ENCODE data around the gene TRIM44. TPM values are rescaled to one million over a fixed set of nuclear protein-coding genes. Genes with fewer than 3 reads are reported as not detected.
A peak's percentile ranks its signal among the peaks of the same experiment; 100 is the strongest.

Gene TRIM44
- total and polyA plus RNA-seq, 10 donors, result 5.3 to 65.7 (median 48.5) TPM

- WGBS, 5 donors, result 57 to 67% (median 59%) methylated on average over 7 of the region's 7 CpGs
- intact Hi-C loops (cut with DNase I; ENCODE audit: low total_unique reads), result loop anchor here (10.0 kb wide), 2 partner anchors 208 to 508 kb away; no protein-coding TSS in a partner anchor
These were observed 45.3 kb upstream of the TRIM44 start for GRCh38 chr11:35617316-35617686.

GRCh38 chr11:35617687-35618496, 44.7 kb upstream of the TRIM44 start, which contains the start of gene FJX1:
Gene FJX1 (plus strand): TSS chr11:35618460. CDS start chr11:35618637, 177 bp downstream.
- peaks cover 0 to 91% (median 44%) of the 10 kb centered on the region in 7 donors for H3K27me3 ChIP-seq (replicated peaks in 1 of 7)
- peaks cover 9 to 63% (median 37%) of the 10 kb centered on the region in 6 donors for H3K4me1 ChIP-seq
- intact Hi-C loops (cut with DNase I; ENCODE audit: low total_unique reads), result loop anchor here (10.0 kb wide), 2 partner anchors 207 to 507 kb away; no protein-coding TSS in a partner anchor
- peak within 1 kb of the TSS; percentile 32 to 80 (median 62) for H3K4me3 ChIP-seq
- no peaks in the 10 kb centered on the region for H3K36me3 ChIP-seq
- H3K27ac ChIP-seq, result peak within 1 kb of the TSS; percentile 27 to 82 (median 77)
- peak; percentile 78 for DNase-seq
- no peak for TF ChIP-seq CTCF (IDR thresholded peaks at IDR 0.05 in 8 of 11, conservative IDR thresholded peaks at IDR 0.05 in 3 of 11)
- TF ChIP-seq POLR2AphosphoS5 (IDR thresholded peaks at IDR 0.05), result peak; percentile 15 to 57 (median 18)
- no peak for TF ChIP-seq POLR2A (IDR thresholded peaks at IDR 0.05)
- H3K9me3 ChIP-seq, result no peaks in the 10 kb centered on the region
- 2 to 9% (median 3%) methylated on average over 24 to 53 of the region's 57 CpGs for WGBS, 5 donors

More at GRCh38 chr11:35617316-35617686, 45.3 kb upstream of the TRIM44 start:
- TF ChIP-seq CTCF (IDR thresholded peaks at IDR 0.05 in 8 of 11, conservative IDR thresholded peaks at IDR 0.05 in 3 of 11) (no peak), POLR2A (IDR thresholded peaks at IDR 0.05) (no peak), POLR2AphosphoS5 (IDR thresholded peaks at IDR 0.05) (no peak)
- peak overlapping the region in 5 of 8 donors; percentile 55 to 80 (median 62) for H3K4me3 ChIP-seq
- peaks cover 0 to 91% (median 44%) of the 10 kb centered on the region in 7 donors for H3K27me3 ChIP-seq (replicated peaks in 1 of 7)
- no peaks in the 10 kb centered on the region for H3K36me3 ChIP-seq
- DNase-seq, result no peak
- H3K4me1 ChIP-seq, result peaks cover 9 to 59% (median 37%) of the 10 kb centered on the region in 6 donors
- no peaks in the 10 kb centered on the region for H3K9me3 ChIP-seq
- H3K27ac ChIP-seq, result peak overlapping the region in 7 of 8 donors; percentile 39 to 82 (median 78)

GRCh38 chr11:35618497-35619115, 44.0 kb upstream of the TRIM44 start:
- no peak for TF ChIP-seq POLR2A (IDR thresholded peaks at IDR 0.05)
- intact Hi-C loops (cut with DNase I; ENCODE audit: low total_unique reads), result loop anchor here (10.0 kb wide), 2 partner anchors 206 to 506 kb away; no protein-coding TSS in a partner anchor
- no peaks in the 10 kb centered on the region for H3K9me3 ChIP-seq
- peak; percentile 77 for DNase-seq
- H3K4me3 ChIP-seq, result peak overlapping the region; percentile 32 to 80 (median 62)
- H3K4me1 ChIP-seq, result peaks cover 13 to 70% (median 39%) of the 10 kb centered on the region in 6 donors
- H3K36me3 ChIP-seq, result no peaks in the 10 kb centered on the region
- H3K27me3 ChIP-seq (replicated peaks in 1 of 7), result peaks cover 0 to 91% (median 44%) of the 10 kb centered on the region in 7 donors
- H3K27ac ChIP-seq, result peak overlapping the region; percentile 27 to 82 (median 77)
- WGBS, 5 donors, result 0 to 1% (median 0%) methylated on average over 1 to 91 of the region's 91 CpGs

GRCh38 chr11:35619116-35619854, 43.3 kb upstream of the TRIM44 start:
- no peaks in the 10 kb centered on the region for H3K9me3 ChIP-seq
- H3K4me1 ChIP-seq, result peaks cover 14 to 75% (median 43%) of the 10 kb centered on the region in 6 donors
- H3K27ac ChIP-seq, result peak overlapping the region in 7 of 8 donors; percentile 39 to 82 (median 78)
- peaks cover 0 to 90% (median 44%) of the 10 kb centered on the region in 7 donors for H3K27me3 ChIP-seq (replicated peaks in 1 of 7)
- H3K4me3 ChIP-seq, result peak overlapping the region; percentile 32 to 80 (median 62)
- TF ChIP-seq POLR2A (IDR thresholded peaks at IDR 0.05) (no peak), POLR2AphosphoS5 (IDR thresholded peaks at IDR 0.05) (peak in 2 of 3 donors; percentile 10 to 18)
- peak; percentile 74 for DNase-seq
- WGBS, 5 donors, result 0 to 3% (median 2%) methylated on average over 15 to 84 of the region's 84 CpGs
- intact Hi-C loops (cut with DNase I; ENCODE audit: low total_unique reads), result loop anchor here (10.0 kb wide), 2 partner anchors 206 to 506 kb away; no protein-coding TSS in a partner anchor
- no peaks in the 10 kb centered on the region for H3K36me3 ChIP-seq

Data from spleen (tissue), 11 donors.